HG03095 (cell line): Measurements from ENCODE around the gene TMEM204.

ENCODE experiments used
- ATAC-seq: cut with Tn5 transposase; IDR thresholded peaks from one replicate; pipeline ENCODE4 v1.9.1; 2021; ENCODE audit warnings: moderate library complexity; ENCODE audit not compliant: unreplicated experiment

The TMEM204 gene

GRCh38 chr16:1536601-1537000, 3.1 kb downstream of the TMEM204 start:
- no peak for ATAC-seq

DNA sequence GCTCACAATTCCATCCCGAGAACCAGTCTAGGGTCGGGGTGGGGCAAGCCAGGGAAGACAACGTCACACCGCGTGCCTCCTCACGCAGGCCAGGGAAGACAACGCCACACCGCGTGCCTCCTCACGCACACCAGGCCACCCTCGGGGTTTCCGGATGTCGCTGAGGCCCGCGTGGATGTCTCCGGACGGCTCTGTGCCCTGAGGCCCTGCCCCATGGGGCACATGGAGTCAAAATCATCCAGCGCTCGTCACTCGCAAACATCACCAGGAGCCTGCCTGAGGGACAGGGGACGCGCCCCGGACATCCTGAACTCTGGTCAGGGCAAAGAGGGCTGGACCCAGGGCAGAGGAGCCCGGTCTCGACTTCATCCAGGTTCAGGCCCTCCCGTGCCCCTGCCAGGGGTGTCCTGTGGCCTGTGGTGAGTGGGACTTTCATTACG, 3.7 kb downstream of the TMEM204 start:
- ATAC-seq: no peak

GRCh38 chr16:1537763-1538289, 4.4 kb downstream of the TMEM204 start:
- ATAC-seq: no peak

DNA sequence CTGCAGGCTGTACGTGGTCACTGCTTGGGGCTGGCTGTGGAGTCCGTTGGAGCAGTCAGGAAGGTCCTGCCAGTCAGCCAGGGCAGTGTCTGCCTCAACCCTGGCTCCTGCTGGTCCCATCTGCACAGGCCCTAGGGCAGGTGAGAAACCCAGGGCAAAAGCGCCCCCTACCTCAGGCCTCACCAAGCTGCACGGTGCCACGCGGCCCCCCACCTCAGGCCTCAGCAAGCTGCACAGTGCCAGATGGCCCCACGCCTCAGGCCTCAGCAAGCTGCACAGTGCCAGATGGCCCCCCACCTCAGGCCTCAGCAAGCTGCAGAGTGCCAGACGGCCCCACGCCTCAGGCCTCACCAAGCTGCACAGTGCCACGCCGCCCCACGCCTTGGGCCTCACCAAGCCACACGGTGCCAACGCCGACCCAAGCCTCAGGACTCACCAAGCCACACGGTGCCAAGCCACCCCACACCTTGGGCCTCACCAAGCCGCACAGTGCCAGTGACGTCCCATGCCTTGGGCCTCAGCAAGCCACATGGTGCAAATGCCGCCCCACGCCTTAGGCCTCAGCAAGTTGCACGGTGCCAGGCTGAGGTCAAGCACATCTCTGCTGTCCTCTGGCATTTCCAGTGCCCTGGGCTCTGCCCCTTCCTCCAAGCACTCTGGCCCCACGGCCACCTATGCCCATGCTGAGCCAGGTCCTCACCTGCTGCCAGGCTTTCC, 5.5 kb downstream of the TMEM204 start:
- ATAC-seq: no peak

DNA sequence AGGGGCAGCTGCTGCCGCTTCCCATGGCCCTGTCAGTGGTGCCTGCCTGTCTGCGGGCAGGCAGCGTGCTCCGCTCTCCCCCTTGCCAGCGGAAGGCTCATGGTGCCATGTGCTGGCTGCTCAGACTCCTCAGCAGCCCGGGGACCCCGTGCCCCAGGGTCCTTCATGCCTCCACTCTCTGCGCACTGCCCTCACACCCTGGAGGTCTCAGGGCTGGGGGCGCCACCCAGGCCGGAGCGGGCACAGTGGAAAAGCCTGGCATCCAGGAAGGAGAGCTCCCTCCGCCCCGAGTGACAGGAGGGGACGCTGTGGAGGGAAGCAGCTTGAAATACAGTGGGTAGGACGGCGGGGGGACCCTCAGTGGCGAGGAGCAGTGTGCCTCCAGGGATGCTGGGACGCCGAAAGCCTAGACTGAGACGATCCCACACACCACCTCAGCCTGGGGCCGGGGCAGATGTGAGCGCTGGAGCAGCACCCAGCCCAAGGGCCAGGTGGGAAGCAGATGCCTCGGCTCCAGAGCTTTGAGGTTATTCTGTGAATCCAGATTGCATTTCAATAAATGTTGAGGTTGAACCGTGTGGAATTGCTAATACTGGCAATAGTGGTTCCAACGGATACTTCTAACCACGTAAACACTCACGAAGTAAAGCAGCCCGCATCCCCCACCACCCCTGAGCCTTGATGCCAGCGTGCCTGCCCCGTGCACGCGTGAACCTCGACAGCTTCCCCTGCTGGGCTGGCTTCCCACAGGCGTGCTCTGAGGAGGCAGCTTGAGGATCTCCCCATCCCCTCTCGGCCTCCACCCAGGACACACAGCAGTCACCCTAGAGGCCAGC, 6.5 kb downstream of the TMEM204 start:
- no peak for ATAC-seq

DNA sequence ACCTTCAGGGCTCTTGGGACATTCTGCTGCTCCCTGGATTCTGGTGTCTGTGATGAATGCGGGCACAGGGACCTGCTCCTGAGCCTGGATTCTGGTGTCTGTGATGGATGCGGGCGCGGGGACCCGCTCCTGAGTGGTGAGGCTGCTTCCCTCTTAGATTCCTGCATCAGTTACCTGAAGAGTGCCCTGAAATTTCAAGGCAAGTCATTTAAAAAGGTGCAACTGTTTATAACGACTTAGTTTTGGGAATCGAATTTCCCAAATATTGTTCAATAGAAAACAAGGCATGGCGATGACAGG, 7.0 kb downstream of the TMEM204 start:
- no peak for ATAC-seq

DNA sequence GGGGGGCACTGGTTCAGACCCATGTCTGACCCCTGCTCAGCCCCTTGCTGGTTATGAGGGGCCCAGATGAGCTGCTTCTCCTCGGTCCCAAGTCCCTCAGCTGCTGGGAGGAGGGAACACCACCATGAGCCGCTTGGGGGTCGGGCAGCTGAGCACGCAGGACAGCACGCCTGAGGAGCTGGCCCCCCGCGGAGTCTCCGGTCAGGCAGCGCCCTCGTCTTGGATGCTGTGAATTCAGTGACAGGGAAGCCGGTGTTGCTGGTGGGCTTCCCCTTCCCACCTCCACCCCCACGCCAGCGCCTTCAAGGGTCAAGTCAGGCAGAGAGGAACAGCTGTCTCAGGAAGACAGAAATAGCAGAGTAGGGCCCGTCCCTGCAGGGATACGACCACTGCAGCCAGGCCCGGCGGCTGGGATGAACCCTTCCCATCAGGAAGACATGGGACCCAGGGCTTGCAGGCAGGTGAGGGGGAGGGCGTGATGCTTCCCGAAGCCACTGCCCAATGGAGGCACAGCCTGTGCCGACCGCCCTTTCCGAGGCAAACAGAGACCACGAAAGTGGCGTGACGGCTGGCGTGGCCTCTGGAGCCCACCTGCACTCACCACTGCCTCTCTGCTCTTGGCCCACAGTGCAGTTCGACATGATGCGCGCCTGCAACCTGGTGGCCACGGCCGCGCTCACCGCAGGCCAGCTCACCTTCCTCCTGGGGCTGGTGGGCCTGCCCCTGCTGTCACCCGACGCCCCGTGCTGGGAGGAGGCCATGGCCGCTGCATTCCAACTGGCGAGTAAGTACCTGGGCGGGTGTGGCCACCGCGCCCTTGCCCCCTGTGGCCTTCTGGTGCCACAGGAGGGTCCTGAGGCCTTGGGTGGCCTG, 8.1 kb downstream of the TMEM204 start:
- no peak for ATAC-seq

GRCh38 chr16:1542166-1542500, 8.7 kb downstream of the TMEM204 start:
- ATAC-seq: no peak

DNA sequence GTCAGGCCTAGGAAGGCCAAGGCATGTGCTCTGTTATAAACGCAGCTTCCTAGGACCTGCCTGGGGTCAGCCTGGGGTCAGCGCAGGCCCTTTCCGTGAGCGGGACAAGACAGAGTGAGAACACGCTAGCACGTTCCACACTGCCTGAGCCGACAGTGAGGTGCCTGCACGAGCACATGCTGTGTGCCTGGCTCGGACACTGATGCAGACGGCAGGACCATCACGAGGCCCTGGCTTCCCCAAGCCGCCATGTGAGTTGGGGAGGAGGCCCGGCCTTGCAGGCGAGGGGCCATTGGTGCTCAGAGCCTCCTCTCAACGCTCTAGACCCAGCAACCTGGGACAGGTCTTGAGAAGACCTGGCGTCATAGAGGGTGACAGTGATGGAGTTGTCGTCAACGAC, 9.1 kb downstream of the TMEM204 start:
- ATAC-seq: no peak

DNA sequence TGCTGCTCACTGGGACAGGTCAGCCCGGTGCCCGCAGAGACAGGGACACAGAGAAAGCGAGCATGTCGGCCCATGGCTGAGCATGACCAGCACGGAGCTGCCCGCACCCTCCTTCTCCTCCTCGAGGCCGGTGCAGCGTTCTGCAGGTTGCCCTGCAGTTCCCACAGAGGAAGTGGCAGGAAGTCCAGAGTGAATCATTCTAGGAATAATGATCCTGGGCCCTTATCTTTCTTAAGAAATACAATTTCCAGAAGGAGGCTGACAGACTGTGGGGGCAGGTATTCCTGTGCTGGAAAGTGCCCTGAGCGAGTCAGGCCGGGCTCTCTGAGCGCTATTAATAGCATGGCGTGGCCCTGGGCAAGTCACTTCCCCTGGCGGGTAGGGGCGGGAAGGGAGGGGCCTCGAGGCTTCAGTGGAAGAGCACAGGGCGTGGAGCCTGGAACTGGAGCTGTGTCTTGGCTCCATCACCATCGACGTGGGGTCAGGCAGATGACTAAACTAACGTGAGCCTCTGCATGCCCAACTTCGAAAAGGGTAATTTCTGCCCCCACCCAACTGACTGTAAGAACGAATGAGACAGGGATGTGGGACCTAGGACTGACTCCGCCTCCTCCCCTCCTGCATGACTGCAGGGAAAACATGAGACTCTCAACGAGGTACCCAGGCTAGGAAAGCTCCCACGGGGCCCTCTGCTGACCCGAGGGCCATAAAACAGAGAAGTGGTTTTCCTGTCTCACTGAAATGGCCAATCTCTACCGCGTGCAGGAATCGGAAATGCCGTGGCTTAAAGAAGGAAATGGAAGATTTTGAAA, 9.8 kb downstream of the TMEM204 start:
- ATAC-seq: no peak

- ATAC-seq: no peak
These were observed 11.9 kb downstream of the TMEM204 start for GRCh38 chr16:1545044-1546040.

- no peak for ATAC-seq
These were observed 13.0 kb downstream of the TMEM204 start for GRCh38 chr16:1546430-1546829.

DNA sequence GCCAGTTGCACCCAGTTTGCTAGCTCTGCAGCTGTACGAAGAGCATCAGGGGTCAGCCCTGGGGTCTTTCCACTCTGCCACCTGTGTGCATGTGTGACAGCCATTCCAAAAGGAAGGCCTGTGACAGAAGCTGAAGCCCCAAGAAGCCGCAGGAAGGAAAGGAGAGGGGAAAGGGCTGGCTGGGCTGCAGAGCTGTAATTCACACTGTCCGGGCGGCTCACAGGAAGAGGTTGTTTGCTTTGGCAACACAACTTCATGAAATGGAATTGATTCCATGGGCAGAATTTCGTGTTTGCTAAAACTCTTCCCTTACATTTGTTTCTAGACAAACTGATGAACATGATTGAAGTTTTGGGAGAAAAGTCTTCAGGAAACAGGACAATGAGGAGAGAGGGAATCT, 14.8 kb downstream of the TMEM204 start:
- no peak for ATAC-seq

GRCh38 chr16:1548727-1549126, 15.3 kb downstream of the TMEM204 start:
- no peak for ATAC-seq

GRCh38 chr16:1550069-1550468, 16.6 kb downstream of the TMEM204 start:
- ATAC-seq: no peak

GRCh38 chr16:1550696-1551095, 17.2 kb downstream of the TMEM204 start:
- no peak for ATAC-seq

- no peak for ATAC-seq
These were observed 17.7 kb downstream of the TMEM204 start for GRCh38 chr16:1551166-1551565.

DNA sequence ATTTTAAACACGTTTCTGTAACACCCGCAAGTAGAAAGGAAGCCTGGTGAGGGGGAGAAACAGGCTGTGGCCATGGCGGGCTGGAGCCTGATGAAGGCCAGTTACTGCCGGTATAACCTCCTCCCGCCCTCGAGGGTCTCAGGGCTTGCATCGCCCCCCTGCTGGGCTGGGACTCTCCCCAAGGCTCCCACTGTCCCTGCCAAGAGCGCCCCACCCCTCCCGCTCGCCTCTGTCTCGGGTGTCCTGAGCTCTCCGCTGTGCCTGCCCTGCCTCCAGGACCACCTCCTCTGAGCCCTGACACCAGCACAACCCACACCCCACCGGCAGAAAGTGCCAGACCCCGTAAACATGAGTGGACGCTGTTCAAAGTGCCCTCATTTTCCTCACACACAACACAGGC, 18.7 kb downstream of the TMEM204 start:
- no peak for ATAC-seq
